ENCODE data around the gene ITPRIPL2. TPM values are rescaled to one million over a fixed set of nuclear protein-coding genes. Genes with fewer than 3 reads are reported as not detected.
A peak's percentile ranks its signal among the peaks of the same experiment; 100 is the strongest.

The ITPRIPL2 gene
- total and polyA plus RNA-seq, 2 of the 13 experiments (the other 11 are each of a cell fraction or from before 2014, with no cell fraction given) = 5.9 to 12.6 TPM

DNA sequence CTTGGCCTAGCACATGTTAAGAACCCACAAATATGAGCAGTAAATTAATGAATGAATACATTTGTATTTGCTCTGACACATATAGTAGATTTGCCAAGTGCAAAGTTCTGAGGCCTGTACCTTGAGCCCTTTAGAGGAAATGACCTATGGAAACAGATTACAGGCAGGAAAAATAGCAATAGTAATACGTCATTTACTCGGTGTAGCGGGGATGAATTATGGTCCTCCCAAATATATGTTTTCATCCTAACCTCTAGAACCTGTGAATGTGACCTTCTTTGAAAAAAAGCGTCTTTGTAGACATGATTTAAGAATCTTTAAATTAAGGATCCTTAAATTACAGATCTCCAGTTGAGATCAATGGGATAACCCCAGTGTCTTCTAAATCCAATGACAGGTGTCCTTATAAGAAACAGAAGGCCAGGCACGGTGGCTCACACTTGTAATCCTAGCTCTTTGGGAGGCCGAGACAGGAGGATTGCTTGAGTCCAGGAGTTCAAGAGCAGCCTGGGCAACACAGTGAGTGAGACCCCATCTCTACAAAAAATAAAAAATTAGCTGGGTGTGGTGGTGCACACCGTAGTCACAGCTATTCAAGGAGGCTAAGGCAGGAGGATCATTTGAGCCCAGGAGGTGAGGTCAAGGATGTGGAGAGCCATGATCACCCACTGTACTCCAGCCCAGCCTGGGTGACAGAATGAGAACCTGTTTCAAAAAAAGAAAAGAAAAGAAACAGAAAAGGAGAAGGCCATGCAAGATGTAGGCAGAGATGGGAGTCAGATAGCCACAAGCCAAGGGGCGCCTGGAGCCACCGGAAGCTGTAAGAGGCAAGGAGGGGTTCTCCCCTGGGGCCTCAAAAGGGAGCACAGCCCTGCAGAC is 5.1 kb upstream of the ITPRIPL2 start (continued):
- 0 out of 2 replicates have a peak, but pooled peaks have one; percentile 56 for TF ChIP-seq NKX3-1 (CRISPR knock-in tag; IDR thresholded peaks at IDR 0.05)
- peak; percentile 32 for TF ChIP-seq TBL1XR1 (IDR thresholded peaks at IDR 0.05; ENCODE audit: borderline replicate concordance, low read length, partially characterized antibody)
- TF ChIP-seq, protein P1, sequence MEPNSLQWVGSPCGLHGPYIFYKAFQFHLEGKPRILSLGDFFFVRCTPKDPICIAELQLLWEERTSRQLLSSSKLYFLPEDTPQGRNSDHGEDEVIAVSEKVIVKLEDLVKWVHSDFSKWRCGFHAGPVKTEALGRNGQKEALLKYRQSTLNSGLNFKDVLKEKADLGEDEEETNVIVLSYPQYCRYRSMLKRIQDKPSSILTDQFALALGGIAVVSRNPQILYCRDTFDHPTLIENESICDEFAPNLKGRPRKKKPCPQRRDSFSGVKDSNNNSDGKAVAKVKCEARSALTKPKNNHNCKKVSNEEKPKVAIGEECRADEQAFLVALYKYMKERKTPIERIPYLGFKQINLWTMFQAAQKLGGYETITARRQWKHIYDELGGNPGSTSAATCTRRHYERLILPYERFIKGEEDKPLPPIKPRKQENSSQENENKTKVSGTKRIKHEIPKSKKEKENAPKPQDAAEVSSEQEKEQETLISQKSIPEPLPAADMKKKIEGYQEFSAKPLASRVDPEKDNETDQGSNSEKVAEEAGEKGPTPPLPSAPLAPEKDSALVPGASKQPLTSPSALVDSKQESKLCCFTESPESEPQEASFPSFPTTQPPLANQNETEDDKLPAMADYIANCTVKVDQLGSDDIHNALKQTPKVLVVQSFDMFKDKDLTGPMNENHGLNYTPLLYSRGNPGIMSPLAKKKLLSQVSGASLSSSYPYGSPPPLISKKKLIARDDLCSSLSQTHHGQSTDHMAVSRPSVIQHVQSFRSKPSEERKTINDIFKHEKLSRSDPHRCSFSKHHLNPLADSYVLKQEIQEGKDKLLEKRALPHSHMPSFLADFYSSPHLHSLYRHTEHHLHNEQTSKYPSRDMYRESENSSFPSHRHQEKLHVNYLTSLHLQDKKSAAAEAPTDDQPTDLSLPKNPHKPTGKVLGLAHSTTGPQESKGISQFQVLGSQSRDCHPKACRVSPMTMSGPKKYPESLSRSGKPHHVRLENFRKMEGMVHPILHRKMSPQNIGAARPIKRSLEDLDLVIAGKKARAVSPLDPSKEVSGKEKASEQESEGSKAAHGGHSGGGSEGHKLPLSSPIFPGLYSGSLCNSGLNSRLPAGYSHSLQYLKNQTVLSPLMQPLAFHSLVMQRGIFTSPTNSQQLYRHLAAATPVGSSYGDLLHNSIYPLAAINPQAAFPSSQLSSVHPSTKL (CRISPR knock-in tag; IDR thresholded peaks at IDR 0.05) = peak; percentile 72
- peak; percentile 11; the same call in 1 of the 2 replicates for TF ChIP-seq ZSCAN29 (CRISPR knock-in tag; conservative IDR thresholded peaks at IDR 0.05)
- peak; percentile 44; the same call in 1 of the 2 replicates for TF ChIP-seq HOXA5 (CRISPR knock-in tag; IDR thresholded peaks at IDR 0.05)
- no peak for TF ChIP-seq NONO (IDR thresholded peaks at IDR 0.05)
- TF ChIP-seq NONO (CRISPR knock-in tag; conservative IDR thresholded peaks at IDR 0.05) = peak; percentile 7; the same call in 1 of the 2 replicates
- TF ChIP-seq, protein P2, sequence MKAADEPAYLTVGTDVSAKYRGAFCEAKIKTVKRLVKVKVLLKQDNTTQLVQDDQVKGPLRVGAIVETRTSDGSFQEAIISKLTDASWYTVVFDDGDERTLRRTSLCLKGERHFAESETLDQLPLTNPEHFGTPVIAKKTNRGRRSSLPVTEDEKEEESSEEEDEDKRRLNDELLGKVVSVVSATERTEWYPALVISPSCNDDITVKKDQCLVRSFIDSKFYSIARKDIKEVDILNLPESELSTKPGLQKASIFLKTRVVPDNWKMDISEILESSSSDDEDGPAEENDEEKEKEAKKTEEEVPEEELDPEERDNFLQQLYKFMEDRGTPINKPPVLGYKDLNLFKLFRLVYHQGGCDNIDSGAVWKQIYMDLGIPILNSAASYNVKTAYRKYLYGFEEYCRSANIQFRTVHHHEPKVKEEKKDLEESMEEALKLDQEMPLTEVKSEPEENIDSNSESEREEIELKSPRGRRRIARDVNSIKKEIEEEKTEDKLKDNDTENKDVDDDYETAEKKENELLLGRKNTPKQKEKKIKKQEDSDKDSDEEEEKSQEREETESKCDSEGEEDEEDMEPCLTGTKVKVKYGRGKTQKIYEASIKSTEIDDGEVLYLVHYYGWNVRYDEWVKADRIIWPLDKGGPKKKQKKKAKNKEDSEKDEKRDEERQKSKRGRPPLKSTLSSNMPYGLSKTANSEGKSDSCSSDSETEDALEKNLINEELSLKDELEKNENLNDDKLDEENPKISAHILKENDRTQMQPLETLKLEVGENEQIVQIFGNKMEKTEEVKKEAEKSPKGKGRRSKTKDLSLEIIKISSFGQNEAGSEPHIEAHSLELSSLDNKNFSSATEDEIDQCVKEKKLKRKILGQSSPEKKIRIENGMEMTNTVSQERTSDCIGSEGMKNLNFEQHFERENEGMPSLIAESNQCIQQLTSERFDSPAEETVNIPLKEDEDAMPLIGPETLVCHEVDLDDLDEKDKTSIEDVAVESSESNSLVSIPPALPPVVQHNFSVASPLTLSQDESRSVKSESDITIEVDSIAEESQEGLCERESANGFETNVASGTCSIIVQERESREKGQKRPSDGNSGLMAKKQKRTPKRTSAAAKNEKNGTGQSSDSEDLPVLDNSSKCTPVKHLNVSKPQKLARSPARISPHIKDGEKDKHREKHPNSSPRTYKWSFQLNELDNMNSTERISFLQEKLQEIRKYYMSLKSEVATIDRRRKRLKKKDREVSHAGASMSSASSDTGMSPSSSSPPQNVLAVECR (CRISPR knock-in tag; IDR thresholded peaks at IDR 0.05; ENCODE audit: borderline replicate concordance) = no peak
- no peak for TF ChIP-seq PHF20 (CRISPR knock-in tag; IDR thresholded peaks at IDR 0.05)
- TF ChIP-seq, protein P3, sequence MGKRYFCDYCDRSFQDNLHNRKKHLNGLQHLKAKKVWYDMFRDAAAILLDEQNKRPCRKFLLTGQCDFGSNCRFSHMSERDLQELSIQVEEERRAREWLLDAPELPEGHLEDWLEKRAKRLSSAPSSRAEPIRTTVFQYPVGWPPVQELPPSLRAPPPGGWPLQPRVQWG (CRISPR knock-in tag; IDR thresholded peaks at IDR 0.05; ENCODE audit: borderline replicate concordance, low read depth) = no peak
- 0 out of 2 replicates have a peak, but pooled peaks have one; percentile 81 for TF ChIP-seq RFXANK (CRISPR knock-in tag; IDR thresholded peaks at IDR 0.05)
- TF ChIP-seq GABPB1 (CRISPR knock-in tag; IDR thresholded peaks at IDR 0.05) = peak; percentile 34
- TF ChIP-seq MIXL1 (CRISPR knock-in tag; IDR thresholded peaks at IDR 0.05) = peak; percentile 91; the same call in 1 of the 2 replicates
- TF ChIP-seq POLR2G (IDR thresholded peaks at IDR 0.05; ENCODE audit: low read depth, low read length) = peak; percentile 51
- peak; percentile 21; the same call in 1 of the 2 replicates for TF ChIP-seq ERF (CRISPR knock-in tag; IDR thresholded peaks at IDR 0.05)
- TF ChIP-seq PAX8 (CRISPR knock-in tag; IDR thresholded peaks at IDR 0.05; ENCODE audit: borderline replicate concordance) = no peak
- peak; percentile 43; the same call in 1 of the 2 replicates for TF ChIP-seq ZKSCAN8 (CRISPR knock-in tag; IDR thresholded peaks at IDR 0.05; ENCODE audit: borderline replicate concordance)
- peak; percentile 60 to 75; a peak in 3 of 4 replicates for TF ChIP-seq EP300 (IDR thresholded peaks at IDR 0.05; ENCODE audit: low read depth in 2 of 2, low read length in 2 of 2)
- TF ChIP-seq EP300 (CRISPR knock-in tag; IDR thresholded peaks at IDR 0.05; ENCODE audit: borderline replicate concordance) = peak; percentile 61

All from HepG2 (cell line).